Endothelial cell of umbilical vein (primary cell): Measurements from ENCODE around the gene IGFBP7. TPM values are rescaled to one million over a fixed set of nuclear protein-coding genes. Genes with fewer than 3 reads are reported as not detected.

Experiments
- BruUV-seq: library from RNA; stranded (reverse); fragments of 400-500 nt; replicated peaks from 2 replicates; lab custom pipeline; 2021; lab: Mats Ljungman, UMichigan
- CTCF ChIA-PET: fragments of 300-600, 350-600 bp; sonication (Branson Sonifier 250); formaldehyde crosslinking; loops from one replicate; lab custom pipeline; 2021; ENCODE audit warnings: antibody characterized with exemption, inconsistent platforms; lab: Charles Lee
- POLR2A ChIA-PET: fragments of 300-600, 350-600 bp; sonication (Branson Sonifier 250); formaldehyde crosslinking; loops from one replicate; lab custom pipeline; 2021; ENCODE audit warnings: antibody characterized with exemption, inconsistent platforms; lab: Charles Lee
- DNase-seq: peaks from one replicate; pipeline ENCODE4 v3.0.0-alpha.2; 2011; ENCODE audit warnings: low read depth, low spot score
- FAIRE-seq: peaks from 2 replicates; lab custom pipeline; 2011; peaks lifted over from hg19 to GRCh38; lab: Jason Lieb, UNC
- H2AFZ ChIP-seq: 2 replicates; pipeline ENCODE4 v1.6.0; 2012; ENCODE audit warnings: low read depth, low read length, control low read depth, inconsistent platforms
- H3K27ac ChIP-seq: 2 replicates; pipeline ENCODE4 v1.5.1; 2011; ENCODE audit warnings: low read depth, mild to moderate bottlenecking, control low read depth, low read length, moderate library complexity; ENCODE audit not compliant: insufficient read depth
- H3K27me3 ChIP-seq, 2 experiments: 2 replicates each; pipeline versions ENCODE4 v1.6.0 to v1.6.1; 2011; ENCODE audit warnings: low read length in 2 of 2, mixed read lengths in 1 of 2; ENCODE audit not compliant: control insufficient read depth in 2 of 2, insufficient read depth in 2 of 2
- H3K36me3 ChIP-seq, 2 experiments: 2 replicates in 1 of 2; 3 replicates in 1 of 2; pipeline ENCODE4 v1.5.1; 2011; ENCODE audit warnings: low read length in 2 of 2, mild to moderate bottlenecking in 1 of 2, moderate library complexity in 1 of 2; ENCODE audit not compliant: control insufficient read depth in 2 of 2, insufficient read depth in 2 of 2; ENCODE audit errors: extremely low read depth in 1 of 2
- H3K4me1 ChIP-seq: 3 replicates; pipeline ENCODE4 v1.5.1; 2011; ENCODE audit warnings: mild to moderate bottlenecking, low read length; ENCODE audit not compliant: control insufficient read depth, insufficient read depth; ENCODE audit errors: extremely low read depth
- H3K4me2 ChIP-seq: 2 replicates; pipeline ENCODE4 v1.6.1; 2011; ENCODE audit warnings: low read length, control low read depth, mixed read lengths; ENCODE audit not compliant: insufficient read depth
- H3K4me3 ChIP-seq, 3 experiments: fragments of 200-600 bp in 1 of 3; sonication (generic), shearing (Covaris generic) in 1 of 3; replicated peaks in 1 of 3; 2 replicates each; pipeline ENCODE4 v1.5.1; 2011 to 2016; ENCODE audit warnings: control low read depth in 3 of 3, low read length in 3 of 3, mild to moderate bottlenecking in 2 of 3, inconsistent platforms in 1 of 3, low read depth in 1 of 3, moderate library complexity in 1 of 3; ENCODE audit not compliant: insufficient read depth in 1 of 3
- H3K79me2 ChIP-seq: 2 replicates; pipeline ENCODE4 v1.6.0; 2012; ENCODE audit warnings: low read length, inconsistent platforms; ENCODE audit not compliant: control insufficient read depth, insufficient read depth
- H3K9ac ChIP-seq: replicated peaks from 2 replicates; pipeline ENCODE3; 2011; ENCODE audit warnings: low read length, control low read depth; ENCODE audit not compliant: insufficient read depth; ENCODE audit errors: extremely low read depth
- H3K9me1 ChIP-seq: replicated peaks from 3 replicates; pipeline ENCODE4 v1.6.0; 2011; ENCODE audit warnings: mild to moderate bottlenecking, low read length; ENCODE audit not compliant: control insufficient read depth, insufficient read depth; ENCODE audit errors: extremely low read depth
- H3K9me3 ChIP-seq: replicated peaks from 2 replicates; pipeline ENCODE4 v1.5.1; 2012; ENCODE audit warnings: low read length, inconsistent platforms; ENCODE audit not compliant: control insufficient read depth, insufficient read depth
- H4K20me1 ChIP-seq: replicated peaks from 2 replicates; pipeline ENCODE3; 2011; ENCODE audit warnings: mild to moderate bottlenecking, low read length; ENCODE audit not compliant: control insufficient read depth, insufficient read depth; ENCODE audit errors: extremely low read depth
- EZH2 ChIP-seq: IDR thresholded peaks from 2 replicates; pipeline ENCODE4 v1.6.1; 2012; ENCODE audit warnings: borderline replicate concordance, low read depth, mild to moderate bottlenecking, moderate library complexity, low read length, inconsistent platforms; ENCODE audit not compliant: severe bottlenecking
- FOS ChIP-seq: IDR thresholded peaks from 2 replicates; pipeline ENCODE4 v1.6.1; 2011; ENCODE audit warnings: mild to moderate bottlenecking, low read length, moderate library complexity, borderline replicate concordance; ENCODE audit not compliant: insufficient read depth
- GATA2 ChIP-seq: IDR thresholded peaks from 2 replicates; pipeline ENCODE4 v1.7.0; 2011; ENCODE audit warnings: low read depth, mild to moderate bottlenecking, moderate library complexity, mixed read lengths, low read length; ENCODE audit not compliant: insufficient read length, insufficient read depth
- JUN ChIP-seq: IDR thresholded peaks from 2 replicates; pipeline ENCODE4 v1.6.1; 2011; ENCODE audit warnings: borderline replicate concordance, low read depth; ENCODE audit not compliant: insufficient read length, insufficient read depth
- MYC ChIP-seq: IDR thresholded peaks from one replicate; pipeline ENCODE4 v1.6.1; 2011; ENCODE audit warnings: mild to moderate bottlenecking, low read depth, low read length
- POLR2A ChIP-seq: IDR thresholded peaks from 2 replicates; pipeline ENCODE4 v1.6.1; 2012; ENCODE audit warnings: low read depth, mild to moderate bottlenecking, control low read depth, low read length
- POLR2AphosphoS5 ChIP-seq: IDR thresholded peaks from 2 replicates; pipeline ENCODE4 v1.6.1; 2012; ENCODE audit warnings: low read depth, mild to moderate bottlenecking, control low read depth, low read length, moderate library complexity; ENCODE audit not compliant: insufficient read depth
- dilution Hi-C: fragments of 300-500 bp; cut with MboI; formaldehyde crosslinking; loops from one replicate; pipeline ENCODE4 v1.15.0; 2019; ENCODE audit warnings: low sequenced_read_pairs; ENCODE audit not compliant: extremely low pct_ligation_motif_present
- intact Hi-C: fragments of 100-400 bp; cut with micrococcal nuclease; formaldehyde crosslinking; loops from one replicate; pipeline ENCODE4 v1.10.0; 2022
- polyA plus RNA-seq, 4 experiments: library from polyadenylated mRNA; depleted of rRNA in 3 of 4; stranded (reverse) in 3 of 4; unstranded in 1 of 4; fragments of >200 nt; gene quantifications; 2 replicates each; pipeline versions ENCODE4 v1.2.1 to v1.2.3, GENCODE V29; 2011 to 2012; ENCODE audit warnings: missing spikeins in 1 of 4
- total RNA-seq: library from RNA; stranded (reverse); gene quantifications from 2 replicates; pipeline ENCODE4 v1.2.3, GENCODE V29; 2021
- TF ChIP-seq, protein P1 (sequence below), 2 donors: IDR thresholded peaks; 1 replicate in 1 of 2; 2 replicates in 1 of 2; pipeline ENCODE4 v1.5.1; 2011; ENCODE audit warnings: low read length in 2 of 2, mild to moderate bottlenecking in 2 of 2, moderate library complexity in 2 of 2, control low read depth in 1 of 2, inconsistent platforms in 1 of 2, low read depth in 1 of 2; ENCODE audit not compliant: insufficient read depth in 1 of 2; ENCODE audit errors: extremely low read depth in 1 of 2
- TF ChIP-seq, protein P2 (sequence below): IDR thresholded peaks from 2 replicates; pipeline ENCODE4 v1.6.1; 2011; ENCODE audit not compliant: insufficient read depth, insufficient read length

The IGFBP7 gene
- total and polyA plus RNA-seq, 2 donors (not counting 3 experiments of a cell fraction or from before 2014, with no cell fraction given) = 526 to 770 TPM

DNA sequence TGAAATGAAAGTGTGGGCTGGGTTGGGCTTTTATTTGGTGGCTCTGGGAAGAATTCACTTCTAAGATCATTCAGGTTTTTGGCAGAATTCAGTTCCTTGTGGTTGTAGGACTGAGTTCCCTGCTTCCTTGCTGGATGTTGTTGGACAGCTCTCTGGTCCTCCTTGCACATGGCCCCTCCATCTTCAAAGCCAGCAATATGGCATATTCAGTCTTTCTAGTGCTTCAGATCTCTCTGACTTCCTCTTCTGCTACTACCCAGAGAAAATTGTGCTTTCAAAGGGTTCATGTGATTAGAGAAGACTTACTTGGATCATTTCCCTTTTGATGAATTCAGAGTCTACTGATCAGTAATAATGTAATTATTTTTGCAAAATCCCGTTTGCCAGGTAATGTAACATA is 12.8 kb upstream of the IGFBP7 start:
- ChIA-PET POLR2A (no interaction called here), CTCF (interaction anchor here (0.6 kb wide), 1 partner anchor 292 kb away, joined by 3 read pairs; no protein-coding TSS in a partner anchor)
- DNase-seq = no peak

More for the DNA sequence above, 12.8 kb upstream of the IGFBP7 start:
- Histone ChIP-seq H4K20me1 (no peaks in the 10 kb centered on the region), H3K4me1 (peaks cover 14% of the 10 kb centered on the region), H3K36me3 (no peaks in the 10 kb centered on the region), H3K27ac (no peak overlapping the region), H3K4me2 (no peak overlapping the region), H3K9ac (no peak overlapping the region), H3K4me3 (no peak overlapping the region), H3K9me1 (no peaks in the 10 kb centered on the region), H3K9me3 (no peaks in the 10 kb centered on the region), H3K27me3 (no peaks in the 10 kb centered on the region), H3K79me2 (no peaks in the 10 kb centered on the region), H2AFZ (no peak overlapping the region)
- intact Hi-C loops (no loop called here), dilution Hi-C loops (no loop called here)
- no TSS peak for BruUV-seq
- TF ChIP-seq FOS = no peak
- no peak for TF ChIP-seq POLR2AphosphoS5
- TF ChIP-seq, protein P1, sequence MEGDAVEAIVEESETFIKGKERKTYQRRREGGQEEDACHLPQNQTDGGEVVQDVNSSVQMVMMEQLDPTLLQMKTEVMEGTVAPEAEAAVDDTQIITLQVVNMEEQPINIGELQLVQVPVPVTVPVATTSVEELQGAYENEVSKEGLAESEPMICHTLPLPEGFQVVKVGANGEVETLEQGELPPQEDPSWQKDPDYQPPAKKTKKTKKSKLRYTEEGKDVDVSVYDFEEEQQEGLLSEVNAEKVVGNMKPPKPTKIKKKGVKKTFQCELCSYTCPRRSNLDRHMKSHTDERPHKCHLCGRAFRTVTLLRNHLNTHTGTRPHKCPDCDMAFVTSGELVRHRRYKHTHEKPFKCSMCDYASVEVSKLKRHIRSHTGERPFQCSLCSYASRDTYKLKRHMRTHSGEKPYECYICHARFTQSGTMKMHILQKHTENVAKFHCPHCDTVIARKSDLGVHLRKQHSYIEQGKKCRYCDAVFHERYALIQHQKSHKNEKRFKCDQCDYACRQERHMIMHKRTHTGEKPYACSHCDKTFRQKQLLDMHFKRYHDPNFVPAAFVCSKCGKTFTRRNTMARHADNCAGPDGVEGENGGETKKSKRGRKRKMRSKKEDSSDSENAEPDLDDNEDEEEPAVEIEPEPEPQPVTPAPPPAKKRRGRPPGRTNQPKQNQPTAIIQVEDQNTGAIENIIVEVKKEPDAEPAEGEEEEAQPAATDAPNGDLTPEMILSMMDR (IDR thresholded peaks at IDR 0.05; ENCODE audit: extremely low read depth in 1 of 2, insufficient read depth in 1 of 2, low read depth in 1 of 2, low read length in 2 of 2) = no peak
- no peak for TF ChIP-seq MYC
- no peak for TF ChIP-seq GATA2
- TF ChIP-seq EZH2 = no peak
- no peak for TF ChIP-seq POLR2A
- TF ChIP-seq, protein P2, sequence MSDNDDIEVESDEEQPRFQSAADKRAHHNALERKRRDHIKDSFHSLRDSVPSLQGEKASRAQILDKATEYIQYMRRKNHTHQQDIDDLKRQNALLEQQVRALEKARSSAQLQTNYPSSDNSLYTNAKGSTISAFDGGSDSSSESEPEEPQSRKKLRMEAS = no peak
- TF ChIP-seq JUN = no peak
- no peak for FAIRE-seq
